HG03045 (cell line): ENCODE measurements around the gene AKAP12.
"Not testable (repeated sequence)": the region's sequence is repeated elsewhere in the genome, so short reads cannot be mapped to it uniquely, and the experiment has no call there.

ENCODE experiments used
- ATAC-seq: cut with Tn5 transposase; IDR thresholded peaks from one replicate; pipeline ENCODE4 v1.9.1; 2021; ENCODE audit warnings: mild to moderate bottlenecking, moderate library complexity; ENCODE audit not compliant: unreplicated experiment

Gene AKAP12

GRCh38 chr6:151338651-151339200 lies 99.0 kb downstream of the AKAP12 start:
- ATAC-seq = no peak

GRCh38 chr6:151339369-151339768 lies 99.6 kb downstream of the AKAP12 start:
- no peak for ATAC-seq

GRCh38 chr6:151340219-151340978 lies 100.6 kb downstream of the AKAP12 start:
- ATAC-seq = no peak

- ATAC-seq = no peak
Measured at GRCh38 chr6:151341476-151342195, 101.9 kb downstream of the AKAP12 start.

GRCh38 chr6:151342750-151343149 lies 103.0 kb downstream of the AKAP12 start:
- not testable (repeated sequence) for ATAC-seq

- ATAC-seq = no peak
Measured at GRCh38 chr6:151349651-151350270, 110.0 kb downstream of the AKAP12 start.

- no peak for ATAC-seq
Measured at GRCh38 chr6:151350442-151351145, 110.8 kb downstream of the AKAP12 start.

- ATAC-seq = no peak
Measured at GRCh38 chr6:151351146-151351700, 111.5 kb downstream of the AKAP12 start.

- ATAC-seq = no peak
Measured at GRCh38 chr6:151351731-151352130, 112.0 kb downstream of the AKAP12 start.

- no peak for ATAC-seq
Measured at GRCh38 chr6:151352410-151353396, 112.9 kb downstream of the AKAP12 start.

GRCh38 chr6:151353795-151354194 lies 114.0 kb downstream of the AKAP12 start:
- no peak for ATAC-seq

GRCh38 chr6:151356983-151357382 lies 117.2 kb downstream of the AKAP12 start:
- ATAC-seq = not testable (repeated sequence)

- ATAC-seq = no peak
Measured at GRCh38 chr6:151357758-151358436, 118.1 kb downstream of the AKAP12 start.

- ATAC-seq = no peak
Measured at GRCh38 chr6:151358475-151358874, 118.7 kb downstream of the AKAP12 start.

- no peak for ATAC-seq
Measured at GRCh38 chr6:151359486-151359885, 119.7 kb downstream of the AKAP12 start.

- no peak for ATAC-seq
Measured at GRCh38 chr6:151365233-151365632, 125.5 kb downstream of the AKAP12 start.

GRCh38 chr6:151370509-151371078 lies 130.8 kb downstream of the AKAP12 start:
- ATAC-seq = no peak

- no peak for ATAC-seq
Measured at GRCh38 chr6:151372164-151372563, 132.4 kb downstream of the AKAP12 start.
